ENCODE results near the gene THSD4.

THSD4 gene

DNA sequence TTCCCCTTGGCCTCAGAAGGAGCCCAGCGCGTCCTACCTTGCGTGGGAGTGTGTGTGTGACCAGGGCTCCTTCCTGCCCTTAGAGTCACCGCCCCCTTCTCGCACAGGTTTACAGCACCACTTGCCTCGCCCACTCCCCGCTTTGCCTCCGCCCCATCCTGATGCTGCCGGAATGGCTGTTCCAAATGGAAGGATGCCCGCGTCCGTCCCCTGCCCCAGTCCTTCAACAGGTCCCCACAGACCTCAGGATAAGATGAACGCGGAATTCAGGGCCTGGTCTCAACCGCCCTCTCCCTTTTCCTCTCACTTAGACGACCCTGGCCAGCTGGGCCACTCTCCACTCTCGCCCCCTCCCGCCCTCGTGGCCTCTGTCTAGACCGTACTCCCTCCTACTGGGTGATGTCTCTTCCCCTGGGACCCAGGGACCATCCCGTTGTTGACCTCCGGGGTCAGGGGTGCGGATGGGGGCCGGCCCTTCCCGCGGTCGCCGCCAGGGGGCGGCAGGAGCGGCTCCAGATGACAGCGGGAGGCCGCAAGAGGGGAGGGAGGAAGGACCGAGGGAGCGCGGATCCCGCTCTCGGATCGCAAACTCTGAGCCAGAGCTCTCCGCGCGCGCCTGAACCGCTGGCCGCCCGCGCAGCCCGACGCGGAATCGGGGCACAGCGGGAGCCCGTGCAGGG is at the start of gene THSD4:
TSS of gene THSD4 (plus strand) at position 585 of the 680 bp plus-strand sequence.
- DNase-seq = peak; percentile 16 to 20

DNA sequence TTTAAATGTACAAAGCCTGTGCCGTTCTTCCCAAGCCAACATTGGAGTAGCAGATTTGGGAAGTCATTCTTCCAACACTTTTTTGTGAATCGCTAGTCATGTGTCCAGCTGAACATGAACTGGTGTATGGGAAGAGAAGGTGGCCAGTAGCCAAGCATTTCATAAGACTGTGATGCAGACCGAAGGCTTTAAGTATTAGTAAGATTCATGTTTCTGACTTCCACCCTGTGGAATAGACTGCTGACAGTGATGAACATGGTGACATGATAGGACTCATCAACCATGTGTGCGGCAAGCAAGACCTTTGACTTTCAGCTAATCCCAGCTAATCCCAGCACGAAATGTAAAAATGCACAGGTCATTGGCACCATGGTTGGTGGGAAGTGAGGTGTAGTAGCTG is 48.3 kb upstream of the THSD4 start:
- DNase-seq = no peak

DNA sequence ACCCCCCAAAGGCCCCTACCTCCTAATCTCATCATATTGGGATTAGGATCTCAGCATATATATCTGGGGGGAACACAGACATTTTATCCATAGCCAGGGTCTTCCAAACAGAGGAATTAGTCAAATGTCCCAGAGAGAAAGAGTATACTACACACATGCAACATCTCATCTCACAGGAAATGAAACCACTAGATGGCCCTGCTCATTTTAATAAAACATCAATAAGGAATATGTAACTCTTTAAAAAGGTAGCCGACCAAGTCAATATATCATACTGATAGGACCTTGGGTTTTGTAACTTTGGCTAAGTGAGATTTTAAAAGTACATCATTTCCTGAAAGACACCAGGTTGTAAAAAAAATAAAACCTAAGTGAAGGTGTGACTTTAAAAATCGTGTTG is 45.6 kb upstream of the THSD4 start:
- no peak for DNase-seq

DNA sequence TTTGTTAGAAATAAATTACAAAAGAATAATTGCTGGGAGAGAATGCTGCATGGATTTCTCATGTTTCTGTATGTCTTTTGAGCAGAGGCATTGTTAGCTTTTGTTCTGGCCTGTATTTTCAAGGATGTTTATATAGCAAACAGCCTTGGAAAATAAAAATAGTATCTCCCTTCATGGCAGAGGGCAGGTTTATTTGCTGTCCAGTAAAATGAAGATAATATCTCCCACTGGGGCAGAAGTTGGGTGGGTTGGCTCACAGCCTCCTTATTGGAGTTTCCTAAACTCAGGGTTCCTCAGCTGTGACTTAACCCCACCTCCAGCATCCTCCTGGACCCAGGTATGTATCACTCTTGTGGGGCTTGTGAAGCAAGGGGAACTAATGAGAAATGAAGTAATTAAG is 43.7 kb upstream of the THSD4 start:
- DNase-seq = no peak

DNA sequence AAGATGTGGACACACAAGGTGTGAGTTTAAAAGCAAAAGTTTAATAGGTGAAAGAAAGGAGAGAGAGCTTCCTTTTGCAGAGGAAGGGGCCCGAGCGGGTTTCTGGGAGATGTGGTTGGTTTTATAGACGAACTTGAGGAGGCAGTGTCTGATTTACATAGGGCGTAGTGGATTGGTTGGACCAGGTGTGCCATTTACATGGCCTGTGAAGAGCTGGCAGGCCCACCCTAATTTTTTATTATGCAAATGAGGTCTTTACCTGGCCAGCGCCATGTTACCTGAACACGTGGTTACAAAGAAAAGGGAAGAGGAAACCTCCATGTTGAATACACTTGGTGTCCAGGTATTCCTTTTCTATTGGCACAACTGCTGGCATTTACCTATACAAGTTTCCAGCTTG is 42.8 kb upstream of the THSD4 start:
- no peak for DNase-seq

DNA sequence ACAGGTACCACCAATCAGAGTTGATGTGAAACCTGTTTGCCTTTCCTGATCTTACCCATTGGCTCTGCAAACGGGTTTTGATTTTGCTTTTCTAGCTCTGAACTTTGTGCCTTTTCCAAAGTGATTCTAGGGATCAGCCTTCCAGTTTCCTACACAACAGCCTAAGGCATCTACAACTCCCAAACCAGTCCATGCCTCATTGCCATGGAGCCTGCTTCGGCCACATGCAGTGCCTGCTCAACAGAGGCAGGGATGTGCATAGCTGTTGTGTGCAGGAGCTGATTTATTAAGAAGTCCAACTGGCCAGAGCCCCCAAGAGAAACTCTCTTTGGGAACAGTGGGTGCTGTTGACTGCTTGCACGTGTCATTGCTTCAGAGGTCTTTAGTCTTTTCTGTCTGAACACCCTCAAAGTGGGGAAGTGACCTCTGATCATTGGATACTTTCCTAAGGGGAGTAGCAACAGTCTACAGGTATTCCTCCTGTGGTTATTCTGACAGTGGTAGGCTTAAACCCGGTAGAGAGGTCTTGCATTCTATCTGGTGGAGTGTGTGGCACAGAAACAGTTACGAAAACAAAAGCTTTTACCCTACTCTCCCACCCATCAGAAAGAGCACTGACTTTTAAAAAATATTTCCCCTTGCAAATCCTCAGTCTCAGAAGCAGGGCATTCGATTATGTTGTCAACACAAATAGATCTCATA is 36.6 kb upstream of the THSD4 start:
- DNase-seq = no peak

DNA sequence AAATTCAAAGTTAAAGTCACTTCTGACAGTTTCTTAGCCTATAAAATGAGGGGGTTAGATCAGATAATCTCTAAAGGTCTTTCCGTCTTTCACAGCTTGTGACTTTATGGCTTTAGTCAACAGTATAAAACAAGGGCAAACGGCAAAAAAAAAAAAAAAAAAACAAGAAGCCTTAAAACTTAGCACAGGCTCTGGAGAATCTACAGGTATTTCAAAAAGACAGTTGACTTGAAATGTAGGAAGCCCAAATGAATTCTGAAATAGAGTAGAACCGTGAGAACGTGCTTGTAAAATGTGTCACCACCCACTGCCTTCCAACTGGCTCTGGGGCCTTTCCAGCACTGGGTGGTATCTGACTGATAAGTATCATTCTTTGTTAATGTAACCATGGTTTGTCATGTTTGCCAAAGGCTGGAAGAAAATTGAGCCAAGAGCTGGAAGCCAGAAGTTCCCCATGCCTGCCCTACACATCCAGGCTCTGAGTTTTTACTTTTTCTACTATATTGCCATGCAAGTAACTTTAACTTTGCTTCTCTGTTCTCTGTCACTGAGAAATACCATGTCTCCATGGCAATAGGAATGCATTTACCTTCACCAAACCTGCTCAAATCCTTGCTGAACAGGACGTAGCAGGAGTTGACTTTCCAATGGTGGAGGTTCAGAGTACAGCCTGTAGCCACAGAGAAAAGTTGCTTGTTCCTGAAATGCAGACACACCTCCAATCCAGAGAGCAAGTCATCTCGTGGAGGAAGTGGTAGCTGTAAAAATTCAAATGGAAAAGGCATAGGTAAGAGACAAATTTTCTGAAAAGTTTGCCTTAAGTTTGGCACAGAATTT is 35.8 kb upstream of the THSD4 start:
- DNase-seq = no peak

DNA sequence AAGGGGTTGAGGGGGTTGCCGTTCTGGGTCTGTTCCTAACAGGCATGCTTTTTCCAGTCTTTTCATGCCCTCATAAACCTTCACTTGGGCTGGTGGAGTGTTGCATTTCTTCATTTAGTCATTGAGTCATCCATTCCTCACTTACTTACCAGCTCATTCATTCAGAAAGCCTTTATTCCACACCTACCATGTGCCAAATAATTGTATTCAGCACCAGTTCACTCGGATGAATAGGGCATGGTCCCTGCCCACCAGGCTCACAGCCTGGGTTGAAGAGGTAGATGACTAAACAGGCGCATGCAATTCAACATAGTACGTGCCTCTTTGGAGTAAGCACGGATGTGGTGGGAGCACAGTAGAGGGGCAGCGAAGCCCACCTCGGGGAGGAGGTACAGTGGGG is 35.1 kb upstream of the THSD4 start:
- DNase-seq = no peak

DNA sequence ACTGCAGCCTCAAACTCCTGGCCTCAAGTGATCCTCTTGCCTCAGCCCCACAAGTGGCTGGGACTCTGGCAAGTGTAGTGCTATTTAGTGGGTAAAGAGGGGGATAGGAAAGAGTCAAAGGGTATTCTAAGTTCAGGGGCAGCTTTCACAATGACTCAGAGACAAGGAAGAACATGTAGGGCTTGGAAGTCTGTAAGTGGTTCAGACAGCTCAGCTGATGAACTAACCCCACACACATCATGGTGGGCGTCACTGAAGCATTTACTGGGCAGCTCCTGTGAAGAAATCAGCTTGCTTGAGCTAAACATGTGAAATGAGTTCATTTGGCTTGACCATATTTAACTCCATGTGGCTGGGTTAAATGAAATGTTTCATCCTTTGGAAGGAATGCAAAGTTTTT is 34.6 kb upstream of the THSD4 start:
- no peak for DNase-seq

DNA sequence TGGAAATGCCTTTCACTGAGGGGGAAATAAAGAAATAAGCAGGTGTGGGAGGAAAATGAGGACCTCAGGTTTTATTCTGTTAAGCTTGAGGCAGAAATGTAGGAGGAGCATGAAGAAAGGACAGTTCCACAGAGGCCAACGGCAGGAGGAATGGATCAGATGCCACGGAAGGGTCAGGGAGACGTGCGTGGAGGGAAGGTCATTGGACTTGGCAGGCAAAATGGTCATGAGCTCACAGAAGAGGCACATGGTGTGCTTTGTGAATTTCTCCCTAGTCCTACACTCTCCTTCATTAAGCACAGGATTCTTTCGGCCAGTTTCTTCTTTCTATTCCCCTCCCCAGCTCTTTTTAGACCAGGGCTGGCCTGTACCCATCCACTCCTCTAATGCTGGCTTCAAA is 32.5 kb upstream of the THSD4 start:
- no peak for DNase-seq

DNA sequence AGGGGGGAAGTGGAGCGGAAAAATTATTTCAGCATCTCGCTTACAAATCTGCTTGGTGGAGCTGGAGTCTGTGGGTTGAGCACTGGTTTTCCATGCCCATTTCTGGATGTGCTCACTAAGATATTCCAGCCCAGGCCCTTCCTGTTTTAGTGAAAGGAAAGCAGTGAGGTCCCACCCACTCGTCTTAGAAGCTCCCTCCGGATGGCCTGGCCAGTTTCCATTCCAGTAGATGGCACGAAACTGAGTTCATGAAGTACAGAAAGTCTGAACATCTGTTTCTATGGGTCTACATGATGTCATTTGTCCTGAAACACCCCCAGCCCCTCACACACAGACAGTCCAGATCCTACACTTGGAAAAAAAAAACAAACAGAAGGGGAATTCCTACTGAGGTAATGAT is 31.9 kb upstream of the THSD4 start:
- no peak for DNase-seq

DNA sequence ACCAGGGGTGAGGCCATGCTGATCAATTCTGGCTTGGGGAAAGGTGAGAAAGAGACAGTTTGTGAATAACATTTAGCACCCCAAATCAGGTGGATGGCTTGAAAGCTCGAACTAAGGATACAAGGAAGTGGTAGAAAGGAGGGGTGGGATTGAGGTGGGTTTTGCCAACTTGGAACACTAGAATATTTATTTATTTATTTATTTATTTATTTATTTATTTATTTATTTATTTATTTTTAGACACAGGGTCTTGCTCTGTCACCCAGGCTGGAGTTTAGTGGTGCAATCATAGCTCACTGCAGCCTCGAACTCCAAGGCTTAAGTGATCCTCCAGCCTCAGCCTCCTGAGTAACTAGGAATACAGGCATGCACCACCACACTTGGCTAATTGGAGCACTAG is 31.0 kb upstream of the THSD4 start:
- no peak for DNase-seq

DNA sequence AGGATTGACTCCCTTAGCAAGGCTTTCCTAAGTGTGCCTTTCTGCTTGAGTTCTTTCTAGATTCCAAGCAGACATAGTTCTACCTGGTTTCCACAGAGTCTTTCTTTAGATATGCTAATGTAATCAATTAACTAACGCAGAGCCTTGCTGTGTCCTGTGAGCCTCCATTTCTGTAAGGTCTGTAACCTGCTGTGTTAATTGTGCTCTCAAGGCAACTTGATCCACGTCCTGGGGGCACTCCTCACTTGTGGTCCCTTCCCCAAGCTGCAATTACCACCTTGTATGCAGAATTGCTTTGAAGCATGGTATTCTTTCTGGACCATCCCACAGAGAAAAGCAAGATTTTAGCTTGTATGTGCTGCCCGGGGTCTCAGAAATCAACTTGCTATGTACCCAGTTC is 29.5 kb upstream of the THSD4 start:
- DNase-seq = no peak

DNA sequence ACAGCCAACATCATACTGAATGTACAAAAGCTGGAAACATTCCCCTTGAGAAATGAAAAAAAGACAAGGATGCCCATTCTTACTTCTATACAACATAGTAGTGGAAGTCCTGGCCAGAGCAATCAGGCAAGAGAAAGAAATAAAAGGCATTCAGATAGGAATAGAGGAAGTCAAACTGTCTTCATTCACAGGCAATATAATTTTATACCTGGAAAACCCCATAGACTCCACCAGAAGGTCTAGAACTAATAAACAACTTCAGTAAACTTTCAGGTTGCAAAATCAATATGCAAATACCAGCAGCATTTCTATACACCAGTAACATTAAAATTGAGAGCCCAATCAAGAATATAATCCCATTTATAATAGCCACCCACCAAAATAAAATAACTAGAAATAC is 27.1 kb upstream of the THSD4 start:
- no peak for DNase-seq

DNA sequence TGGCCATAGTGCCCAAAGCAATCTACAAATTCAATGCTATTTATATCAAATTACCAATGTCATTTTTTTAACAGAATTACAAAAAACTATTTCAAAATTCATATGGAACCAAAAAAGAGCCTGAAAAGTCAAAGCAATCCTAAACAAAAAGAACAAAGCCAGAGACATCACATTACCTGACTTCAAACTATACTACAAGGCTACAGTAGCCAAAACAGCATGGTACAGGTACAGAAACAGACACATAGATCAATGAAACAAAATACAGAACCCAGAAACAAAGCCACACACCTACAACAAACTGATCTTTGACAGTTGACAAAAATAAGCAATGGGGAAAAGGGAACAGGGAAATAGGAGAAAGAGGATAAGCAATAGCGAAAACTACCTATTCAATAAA is 26.6 kb upstream of the THSD4 start:
- DNase-seq = no peak

DNA sequence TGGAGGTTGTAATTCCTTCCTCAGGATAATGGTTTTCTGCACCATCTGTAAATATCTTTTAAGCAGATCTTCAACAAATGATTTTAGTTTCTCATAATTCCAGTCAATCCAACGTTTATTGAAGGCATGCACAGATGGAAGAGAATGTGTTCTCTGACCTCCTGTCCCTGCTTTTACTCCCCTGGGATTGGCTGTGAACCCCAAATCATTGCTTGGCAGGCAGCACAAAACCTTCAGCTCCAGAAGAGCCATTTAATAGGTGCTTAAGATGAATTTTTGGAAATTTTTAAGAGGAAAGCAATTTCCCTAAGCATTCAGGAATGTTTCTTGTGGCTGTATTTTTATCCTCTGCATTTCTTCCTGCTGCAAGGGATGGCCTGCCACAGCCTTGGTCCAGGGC is 25.5 kb upstream of the THSD4 start:
- DNase-seq = no peak

DNA sequence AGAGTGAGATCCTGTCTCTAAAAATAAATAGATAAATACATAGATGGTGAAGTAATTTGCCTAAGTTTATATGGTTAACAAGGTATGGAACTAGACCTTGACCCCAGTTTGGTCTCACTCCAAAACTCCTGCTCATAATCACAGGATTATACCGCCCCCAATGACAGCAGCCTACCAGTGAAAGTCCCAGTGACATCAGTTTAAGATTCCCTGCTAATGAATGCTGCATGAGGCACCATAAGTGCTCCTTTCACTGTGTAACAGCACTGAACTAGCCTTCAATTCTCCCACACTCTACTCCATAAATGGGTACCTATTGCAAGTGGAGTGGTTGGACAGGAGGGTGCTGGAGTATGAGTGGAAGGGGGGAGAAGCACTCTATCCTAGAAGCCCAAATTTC is 23.7 kb upstream of the THSD4 start:
- DNase-seq = no peak

DNA sequence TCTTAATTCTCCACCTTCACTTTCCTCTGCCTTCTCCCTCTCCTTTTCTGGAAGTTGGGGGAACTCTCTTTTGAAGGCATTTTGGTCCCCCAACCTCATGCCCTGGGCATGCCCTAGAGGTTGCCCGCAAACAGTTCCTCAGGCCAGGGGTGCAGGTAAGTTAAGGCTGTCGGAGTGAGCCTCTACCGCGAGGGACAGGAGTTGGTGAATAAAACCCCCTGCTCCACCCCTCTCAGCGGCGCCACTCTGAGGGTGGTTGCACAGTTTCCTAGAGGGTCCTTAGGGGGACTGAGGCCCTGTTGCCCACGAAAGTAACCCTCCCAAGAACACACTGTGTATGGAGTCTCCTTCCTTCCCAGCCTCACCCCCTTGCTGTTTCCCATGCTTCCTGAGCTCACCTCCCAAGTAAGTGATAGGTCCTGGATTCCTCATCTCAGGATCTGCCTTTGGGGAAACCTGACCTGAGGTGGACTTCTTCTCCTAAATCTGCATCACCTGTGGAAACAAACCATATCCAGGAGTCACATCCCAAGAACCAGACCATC is 23.1 kb upstream of the THSD4 start:
- DNase-seq = no peak

DNA sequence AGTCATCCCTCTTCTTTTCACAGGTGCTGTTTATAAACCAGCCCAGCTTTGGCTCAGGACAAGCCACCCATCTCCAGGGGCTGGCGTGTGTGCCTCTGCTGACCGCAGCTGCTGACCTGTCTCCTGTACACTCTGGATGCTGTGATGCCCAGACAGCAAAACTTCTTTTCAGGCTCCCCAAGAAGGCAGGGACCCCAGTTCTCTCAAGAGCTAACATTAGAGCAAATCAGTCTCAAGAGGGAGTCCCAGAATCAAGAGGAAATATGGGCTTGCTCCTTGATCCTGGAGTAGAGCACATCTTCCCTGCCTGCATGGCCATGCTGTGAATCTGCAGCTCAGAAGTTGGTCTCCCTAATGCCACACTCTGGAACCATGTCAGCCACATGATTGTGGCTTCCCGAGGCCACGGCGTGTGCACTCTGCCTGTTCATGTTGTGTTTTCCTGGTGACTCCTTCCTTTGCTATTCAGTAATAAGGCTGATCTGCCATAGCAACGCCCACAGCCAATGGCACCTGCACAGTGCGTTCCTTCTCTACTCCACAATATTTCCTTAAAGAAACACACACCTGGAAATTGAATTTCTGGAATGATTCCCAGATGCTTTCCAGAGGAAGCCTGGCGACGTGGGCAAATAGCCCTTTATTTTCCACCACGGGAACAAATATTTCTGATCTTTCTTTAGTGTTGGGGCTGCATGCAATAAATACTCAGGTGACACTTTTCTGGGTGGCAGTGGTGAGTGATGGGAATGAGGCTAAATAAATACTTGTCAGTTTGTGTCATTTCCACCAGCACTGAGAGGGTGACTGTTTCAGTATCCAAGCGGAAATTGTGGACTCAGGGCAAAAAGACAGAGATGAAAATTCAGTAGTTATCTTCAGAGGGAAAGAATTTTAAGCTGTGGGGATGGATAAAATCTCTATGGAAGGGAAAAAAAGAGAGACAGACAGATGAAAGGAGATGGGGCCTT is 21.9 kb upstream of the THSD4 start:
- no peak for DNase-seq

DNA sequence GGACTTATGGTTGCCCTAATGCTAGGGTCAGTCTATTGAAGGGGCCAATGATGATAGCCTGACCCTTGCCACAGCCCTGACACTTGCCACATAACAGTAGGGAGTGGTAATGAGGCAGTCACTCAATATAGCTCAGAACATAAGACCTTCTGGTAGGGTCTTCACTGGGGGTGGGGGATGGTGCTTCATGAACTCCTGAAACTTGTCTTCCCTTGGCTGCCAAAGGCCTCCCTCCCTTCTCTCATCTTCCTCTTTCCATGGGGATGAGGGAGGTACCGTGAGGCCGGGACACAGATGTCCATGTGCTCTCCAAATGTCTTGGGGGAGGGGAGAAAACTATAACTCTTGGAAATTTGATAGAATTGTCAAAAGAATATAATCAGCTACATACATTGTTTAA is 21.1 kb upstream of the THSD4 start:
- no peak for DNase-seq

DNA sequence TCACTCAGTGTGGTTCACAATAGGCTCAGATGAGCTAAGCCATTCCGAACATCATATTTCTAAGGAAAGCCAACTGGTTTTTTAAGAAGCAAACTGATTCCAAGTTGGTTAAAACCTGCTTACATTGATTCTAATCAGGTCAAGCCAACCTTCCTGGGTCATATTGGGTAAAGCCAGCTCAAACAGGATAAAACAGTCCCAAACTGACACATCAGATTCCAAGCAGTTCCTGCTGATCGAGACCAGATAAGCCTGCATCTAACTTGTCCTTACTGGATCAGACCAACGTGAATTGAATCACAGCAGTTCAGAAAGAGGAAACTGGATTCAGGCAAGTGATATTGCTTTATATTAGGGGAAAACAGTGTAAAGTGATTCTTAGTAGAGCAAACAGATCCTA is 18.6 kb upstream of the THSD4 start:
- DNase-seq = no peak

DNA sequence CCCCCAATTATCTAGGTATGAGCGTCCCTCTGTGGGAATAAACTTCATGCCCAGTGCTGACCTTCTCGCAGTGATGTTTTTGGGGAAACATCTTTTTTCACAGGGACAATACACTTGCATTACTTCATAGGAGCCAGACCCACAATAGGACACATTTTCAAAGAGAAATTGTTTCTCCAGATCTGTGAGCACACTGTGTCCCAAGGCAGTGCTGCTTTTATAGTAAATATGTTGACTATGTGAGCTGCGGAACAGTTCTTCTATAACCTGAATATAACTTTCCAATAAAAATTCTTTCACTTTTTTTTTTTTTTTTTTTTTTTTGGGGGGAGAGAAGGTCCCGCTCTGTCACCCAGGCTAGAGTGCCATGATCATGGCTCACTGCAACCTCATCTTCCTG is 17.4 kb upstream of the THSD4 start:
- no peak for DNase-seq

DNA sequence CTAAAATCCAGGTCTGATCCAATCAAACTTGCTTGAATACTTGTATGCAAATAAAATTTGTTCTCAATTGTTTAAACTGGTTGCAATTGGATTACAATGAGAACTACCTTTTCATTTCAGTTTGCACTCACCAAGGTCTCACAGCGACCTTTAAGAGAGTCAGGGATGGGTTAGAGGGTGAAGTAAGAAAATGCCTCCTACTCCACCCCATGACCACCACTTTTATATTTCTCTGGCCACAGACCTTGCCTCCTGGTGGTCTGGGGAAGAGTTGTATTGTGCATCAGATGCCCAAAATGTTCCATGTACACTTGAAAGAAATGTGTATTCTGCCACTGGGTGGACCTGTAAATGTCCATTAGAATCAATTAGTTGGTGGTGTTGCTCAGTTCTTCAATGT is 16.4 kb upstream of the THSD4 start:
- DNase-seq = no peak

All from SHP77 (cell line).